Common myeloid progenitor, CD34-positive (primary cell): Measurements from ENCODE around the gene TMCO4.

ENCODE experiments used
- CTCF ChIA-PET: fragments of 350-600 bp; sonication (Branson Sonifier 250); formaldehyde crosslinking; loops from one replicate; lab custom pipeline; 2021; ENCODE audit warnings: antibody characterized with exemption; lab: Charles Lee
- POLR2A ChIA-PET: fragments of 350-600 bp; sonication (Branson Sonifier 250); formaldehyde crosslinking; loops from one replicate; lab custom pipeline; 2021; ENCODE audit warnings: antibody characterized with exemption; lab: Charles Lee
- DNase-seq, 3 donors: peaks; one replicate each; pipeline versions ENCODE4 v3.0.0 to v3.0.0-alpha.2; 2013
- H3K27ac ChIP-seq, 2 experiments: 1 replicate in 1 of 2; 2 replicates in 1 of 2; pipeline ENCODE4 v1.7.0; 2013; ENCODE audit warnings: inconsistent platforms in 2 of 2, low read length in 2 of 2, mild to moderate bottlenecking in 2 of 2, low read depth in 1 of 2, moderate library complexity in 1 of 2; ENCODE audit not compliant: severe bottlenecking in 2 of 2, insufficient read depth in 1 of 2, poor library complexity in 1 of 2
- H3K27me3 ChIP-seq, 5 experiments: replicated peaks in 2 of 5; 1 replicate in 3 of 5; 2 replicates in 2 of 5; pipeline versions ENCODE4 v1.6.1 to v1.7.0; 2013; ENCODE audit warnings: low read length in 4 of 5, mild to moderate bottlenecking in 2 of 5, moderate library complexity in 2 of 5, inconsistent platforms in 1 of 5; ENCODE audit not compliant: insufficient read depth in 5 of 5, control insufficient read depth in 4 of 5
- H3K36me3 ChIP-seq, 4 experiments: 1 replicate in 2 of 4; 2 replicates in 2 of 4; pipeline versions ENCODE4 v1.6.1 to v1.7.0; 2013; ENCODE audit warnings: low read length in 3 of 4, control low read depth in 1 of 4, mild to moderate bottlenecking in 1 of 4; ENCODE audit not compliant: control insufficient read depth in 4 of 4, insufficient read depth in 4 of 4
- H3K4me1 ChIP-seq, 4 experiments: 1 replicate in 3 of 4; 2 replicates in 1 of 4; pipeline versions ENCODE4 v1.6.1 to v1.7.1; 2013; ENCODE audit warnings: low read length in 3 of 4, mild to moderate bottlenecking in 3 of 4, control low read depth in 1 of 4, inconsistent platforms in 1 of 4, moderate library complexity in 1 of 4; ENCODE audit not compliant: control insufficient read depth in 4 of 4, insufficient read depth in 4 of 4; ENCODE audit errors: control extremely low read depth in 1 of 4
- H3K4me3 ChIP-seq, 7 experiments: 1 replicate in 4 of 7; 2 replicates in 3 of 7; pipeline versions ENCODE4 v1.5.1 to v1.7.0; 2013; ENCODE audit warnings: mild to moderate bottlenecking in 7 of 7, low read length in 6 of 7, moderate library complexity in 6 of 7, inconsistent platforms in 2 of 7, low read depth in 2 of 7, control low read depth in 1 of 7; ENCODE audit not compliant: insufficient read depth in 4 of 7, control insufficient read depth in 1 of 7; ENCODE audit errors: extremely low read depth in 1 of 7
- H3K9me3 ChIP-seq, 5 experiments: 1 replicate in 4 of 5; 2 replicates in 1 of 5; pipeline versions ENCODE4 v1.6.1 to v1.7.1; 2013; ENCODE audit warnings: low read length in 4 of 5, mild to moderate bottlenecking in 2 of 5, inconsistent platforms in 1 of 5, low read depth in 1 of 5, moderate library complexity in 1 of 5; ENCODE audit not compliant: control insufficient read depth in 4 of 5, insufficient read depth in 2 of 5; ENCODE audit errors: control extremely low read depth in 1 of 5
- WGBS: methylation state at CpG from one replicate; pipeline ENCODE4 v1.1.5; 2013; ENCODE audit not compliant: insufficient coverage; 5-methylcytosine and 5-hydroxymethylcytosine counted together

TMCO4 gene

DNA sequence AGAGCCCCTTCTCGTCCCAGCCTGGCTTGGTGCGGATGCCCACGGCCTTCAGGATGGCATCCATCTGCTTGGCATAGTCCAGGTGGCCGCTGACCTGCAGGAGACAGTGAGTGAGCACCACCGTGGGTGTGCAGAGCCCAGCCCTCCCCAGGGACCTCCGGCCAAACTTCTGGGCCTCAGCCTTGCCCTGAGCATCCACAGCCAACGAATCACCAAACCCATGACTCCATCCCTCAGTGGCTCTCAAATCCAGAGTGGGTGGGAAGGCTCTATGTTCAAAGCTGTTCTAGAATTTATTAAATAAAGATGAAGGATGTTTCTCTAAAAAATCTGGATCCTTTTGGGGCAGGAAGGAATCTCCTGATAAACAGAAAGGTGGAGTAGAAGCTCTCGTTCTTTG lies 116.4 kb downstream of the TMCO4 start:
- Histone ChIP-seq H3K27ac (no peak overlapping the region), H3K4me1 (peaks cover 0 to 1% (median 0%) of the 10 kb centered on the region in 4 experiments), H3K27me3 (no peaks in the 10 kb centered on the region), H3K4me3 (no peak overlapping the region), H3K36me3 (peaks cover 0 to 20% (median 6%) of the 10 kb centered on the region in 4 experiments), H3K9me3 (peaks cover 0 to 5% (median 0%) of the 10 kb centered on the region in 5 experiments)
- ChIA-PET CTCF (interaction anchor here (0.9 to 2.7 kb wide), 4 partner anchors 10 to 21 kb away, joined by 3 to 6 read pairs (median 4); no protein-coding TSS in a partner anchor), POLR2A (no interaction called here)
- 97% methylated on average over 6 of the region's 8 CpGs for WGBS
- DNase-seq: no peak

DNA sequence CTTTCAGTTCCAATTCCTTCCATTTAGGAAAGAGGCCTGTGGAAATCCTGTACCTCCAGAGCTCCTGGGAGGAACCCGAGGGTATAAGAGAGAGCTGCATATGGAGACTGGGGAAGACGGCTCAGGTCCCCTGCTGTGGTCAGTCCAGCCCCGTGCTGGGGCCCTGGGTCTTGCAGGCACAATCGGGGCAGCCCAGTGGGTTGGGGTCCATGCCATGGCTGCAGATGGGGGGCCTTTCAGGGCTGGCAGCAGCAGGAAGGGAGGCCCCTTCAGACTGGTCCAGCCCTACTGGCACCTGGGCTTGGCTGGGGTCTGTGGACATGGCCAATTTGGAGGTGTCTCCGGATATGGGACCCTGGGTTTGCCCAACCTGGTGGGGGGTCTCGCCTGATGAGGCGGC lies 116.8 kb downstream of the TMCO4 start:
- no peaks in the 10 kb centered on the region for H3K4me1 ChIP-seq
- CTCF ChIA-PET: interaction anchor here (1.4 to 1.6 kb wide), 2 partner anchors 12 to 20 kb away, joined by 3 read pairs; no protein-coding TSS in a partner anchor
- H3K27ac ChIP-seq: no peak overlapping the region
- peaks cover 0 to 17% (median 6%) of the 10 kb centered on the region in 4 experiments for H3K36me3 ChIP-seq
- 94% methylated on average over 7 of the region's 7 CpGs for WGBS
- no peak for DNase-seq
- peaks cover 0 to 5% (median 0%) of the 10 kb centered on the region in 5 experiments for H3K9me3 ChIP-seq
- POLR2A ChIA-PET: no interaction called here
- H3K4me3 ChIP-seq: no peak overlapping the region
- no peaks in the 10 kb centered on the region for H3K27me3 ChIP-seq

DNA sequence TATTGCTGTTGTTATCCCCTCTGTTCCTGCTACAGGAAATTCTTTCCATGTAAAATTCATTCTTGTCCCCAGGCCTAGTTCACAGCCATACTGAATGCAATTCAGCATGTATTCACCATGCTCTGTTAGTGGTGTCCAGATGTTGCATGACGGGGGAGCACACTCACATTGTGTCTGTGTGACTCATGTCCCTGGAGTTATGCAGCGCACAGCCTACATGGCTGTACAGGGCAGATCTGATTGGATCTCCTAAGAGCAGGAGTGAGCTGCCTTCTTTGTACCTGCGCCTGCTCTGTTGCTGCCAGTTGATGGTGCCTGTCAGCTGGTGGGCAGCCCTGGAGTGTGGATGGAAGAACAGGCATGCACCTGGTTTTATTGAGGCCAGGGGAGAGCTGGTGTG lies 117.5 kb downstream of the TMCO4 start:
- 100% methylated on average over 3 of the region's 3 CpGs for WGBS
- H3K9me3 ChIP-seq: peaks cover 0 to under 1% (median 0%) of the 10 kb centered on the region in 5 experiments
- DNase-seq: no peak

DNA sequence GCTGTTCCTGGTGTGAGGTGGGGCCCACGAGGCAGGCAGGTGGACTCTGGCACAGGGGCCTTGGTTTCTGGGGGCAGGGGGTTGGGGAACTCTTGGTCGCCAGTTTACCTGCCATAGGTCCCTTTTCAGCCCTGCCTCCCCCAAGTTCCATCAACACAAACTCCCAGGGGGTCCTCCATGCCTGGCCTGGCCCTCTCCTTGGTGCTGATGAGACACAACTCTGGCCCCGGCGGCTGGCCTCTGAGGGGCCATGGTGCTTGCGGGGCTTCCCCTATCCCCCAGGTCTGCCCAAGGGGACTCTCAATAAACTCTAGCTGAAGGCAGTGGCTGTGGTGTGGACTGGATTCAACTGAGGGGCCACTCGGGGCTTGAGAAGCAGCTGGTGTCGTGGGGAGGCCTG lies 119.1 kb downstream of the TMCO4 start:
- Histone ChIP-seq H3K9me3 (no peaks in the 10 kb centered on the region), H3K27me3 (peaks cover 0 to 8% (median 0%) of the 10 kb centered on the region in 5 experiments), H3K4me3 (no peak overlapping the region), H3K4me1 (no peaks in the 10 kb centered on the region), H3K27ac (no peak overlapping the region), H3K36me3 (peaks cover 0 to 10% (median 2%) of the 10 kb centered on the region in 4 experiments)
- ChIA-PET POLR2A (no interaction called here), CTCF (interaction anchor here (1.5 kb wide), 1 partner anchor 19 kb away, joined by 3 read pairs; no protein-coding TSS in a partner anchor)
- DNase-seq: no peak
- WGBS: 100% methylated on average over 2 of the region's 7 CpGs

More for the DNA sequence above, 117.5 kb downstream of the TMCO4 start:
- CTCF ChIA-PET: interaction anchor here (1.4 kb wide), 1 partner anchor 12 kb away, joined by 3 read pairs; no protein-coding TSS in a partner anchor
- POLR2A ChIA-PET: no interaction called here
- H3K4me1 ChIP-seq: no peaks in the 10 kb centered on the region
- peaks cover 0 to 11% (median 3%) of the 10 kb centered on the region in 4 experiments for H3K36me3 ChIP-seq
- no peaks in the 10 kb centered on the region for H3K27me3 ChIP-seq
- H3K4me3 ChIP-seq: no peak overlapping the region
- no peak overlapping the region for H3K27ac ChIP-seq

DNA sequence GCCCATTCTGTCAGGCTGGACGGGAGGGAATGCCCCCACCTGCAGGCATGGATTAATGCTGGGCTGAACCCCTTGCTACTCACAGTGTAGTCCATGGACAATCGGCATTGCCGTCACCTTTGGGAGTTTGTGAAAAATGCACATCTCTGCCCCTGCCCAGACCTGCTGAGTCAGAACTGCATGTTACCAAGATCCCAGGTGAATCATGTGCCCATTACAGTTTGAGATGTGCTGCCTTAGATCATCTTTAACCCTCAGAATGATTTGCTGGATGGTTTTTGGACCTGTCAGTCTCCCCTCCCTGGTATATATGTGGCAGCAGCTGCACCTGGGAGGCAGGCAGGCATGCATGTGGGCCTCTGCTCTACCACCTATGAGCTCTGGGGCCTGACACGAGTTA lies 120.0 kb downstream of the TMCO4 start:
- H3K9me3 ChIP-seq: no peaks in the 10 kb centered on the region
- H3K36me3 ChIP-seq: peaks cover 0 to 10% (median 2%) of the 10 kb centered on the region in 4 experiments
- no peak overlapping the region for H3K4me3 ChIP-seq
- 100% methylated on average over 3 of the region's 4 CpGs for WGBS
- no peak overlapping the region for H3K27ac ChIP-seq
- H3K27me3 ChIP-seq: peaks cover 0 to 14% (median 0%) of the 10 kb centered on the region in 5 experiments
- CTCF ChIA-PET: interaction anchor here (1.5 kb wide), 1 partner anchor 18 kb away, joined by 3 read pairs; no protein-coding TSS in a partner anchor
- DNase-seq: no peak
- POLR2A ChIA-PET: no interaction called here
- H3K4me1 ChIP-seq: no peaks in the 10 kb centered on the region

DNA sequence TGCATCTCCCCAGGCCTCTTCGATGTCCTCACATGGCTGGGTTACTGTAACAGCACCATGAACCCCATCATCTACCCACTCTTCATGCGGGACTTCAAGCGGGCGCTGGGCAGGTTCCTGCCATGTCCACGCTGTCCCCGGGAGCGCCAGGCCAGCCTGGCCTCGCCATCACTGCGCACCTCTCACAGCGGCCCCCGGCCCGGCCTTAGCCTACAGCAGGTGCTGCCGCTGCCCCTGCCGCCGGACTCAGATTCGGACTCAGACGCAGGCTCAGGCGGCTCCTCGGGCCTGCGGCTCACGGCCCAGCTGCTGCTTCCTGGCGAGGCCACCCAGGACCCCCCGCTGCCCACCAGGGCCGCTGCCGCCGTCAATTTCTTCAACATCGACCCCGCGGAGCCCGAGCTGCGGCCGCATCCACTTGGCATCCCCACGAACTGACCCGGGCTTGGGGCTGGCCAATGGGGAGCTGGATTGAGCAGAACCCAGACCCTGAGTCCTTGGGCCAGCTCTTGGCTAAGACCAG lies 120.7 kb downstream of the TMCO4 start:
- DNase-seq: no peak
- Histone ChIP-seq H3K27me3 (peaks cover 0 to 15% (median 0%) of the 10 kb centered on the region in 5 experiments), H3K4me1 (no peaks in the 10 kb centered on the region), H3K27ac (no peak overlapping the region), H3K9me3 (no peaks in the 10 kb centered on the region), H3K4me3 (no peak overlapping the region), H3K36me3 (peaks cover 0 to 10% (median 2%) of the 10 kb centered on the region in 4 experiments)
- ChIA-PET POLR2A (no interaction called here), CTCF (interaction anchor here (1.0 kb wide), 1 partner anchor 27 kb away, joined by 3 read pairs; no protein-coding TSS in a partner anchor)
- WGBS: 92% methylated on average over 25 of the region's 34 CpGs

DNA sequence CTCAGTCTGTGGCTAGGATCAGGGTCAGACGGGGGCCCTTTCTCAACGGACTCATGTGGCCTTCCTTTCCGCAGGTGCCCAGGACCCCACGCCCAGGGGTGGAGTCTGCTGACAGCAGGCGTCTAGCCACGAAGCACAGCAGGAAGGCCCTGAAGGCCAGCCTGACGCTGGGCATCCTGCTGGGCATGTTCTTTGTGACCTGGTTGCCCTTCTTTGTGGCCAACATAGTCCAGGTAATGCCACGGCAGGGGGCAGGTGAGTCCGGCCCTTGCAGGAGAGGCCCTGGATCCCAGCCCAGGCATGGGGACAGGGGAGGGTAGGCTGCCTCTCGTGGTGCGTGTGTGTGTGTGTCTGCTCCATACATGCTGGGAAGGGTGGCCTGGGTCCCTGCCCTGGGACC lies 121.2 kb downstream of the TMCO4 start:
- POLR2A ChIA-PET: no interaction called here
- no peak for DNase-seq
- Histone ChIP-seq H3K27ac (no peak overlapping the region), H3K4me3 (no peak overlapping the region), H3K36me3 (peaks cover 0 to 10% (median 2%) of the 10 kb centered on the region in 4 experiments), H3K27me3 (peaks cover 0 to 15% (median 0%) of the 10 kb centered on the region in 5 experiments), H3K4me1 (no peaks in the 10 kb centered on the region), H3K9me3 (no peaks in the 10 kb centered on the region)
- CTCF ChIA-PET: interaction anchor here (1.0 kb wide), 1 partner anchor 27 kb away, joined by 3 read pairs; no protein-coding TSS in a partner anchor
- 83% methylated on average over 11 of the region's 11 CpGs for WGBS
